Neural progenitor cell (in vitro differentiated cells): Measurements from ENCODE around the gene GCA.

ENCODE experiments used
- EZH2 ChIP-seq: fragments of 200-600 bp; sonication (generic); IDR thresholded peaks from 2 replicates; pipeline ENCODE4 v1.6.1; 2017; ENCODE audit warnings: antibody characterized with exemption, mild to moderate bottlenecking, moderate library complexity
- EZH2phosphoT487 ChIP-seq: fragments of 200-600 bp; sonication (generic); IDR thresholded peaks from 2 replicates; pipeline ENCODE4 v1.6.1; 2017; ENCODE audit warnings: antibody characterized with exemption
- TF ChIP-seq, protein P1 (sequence below): fragments of 200-600 bp; sonication (generic); IDR thresholded peaks from 2 replicates; pipeline ENCODE4 v1.5.1; 2017; ENCODE audit warnings: antibody characterized with exemption, mild to moderate bottlenecking

DNA sequence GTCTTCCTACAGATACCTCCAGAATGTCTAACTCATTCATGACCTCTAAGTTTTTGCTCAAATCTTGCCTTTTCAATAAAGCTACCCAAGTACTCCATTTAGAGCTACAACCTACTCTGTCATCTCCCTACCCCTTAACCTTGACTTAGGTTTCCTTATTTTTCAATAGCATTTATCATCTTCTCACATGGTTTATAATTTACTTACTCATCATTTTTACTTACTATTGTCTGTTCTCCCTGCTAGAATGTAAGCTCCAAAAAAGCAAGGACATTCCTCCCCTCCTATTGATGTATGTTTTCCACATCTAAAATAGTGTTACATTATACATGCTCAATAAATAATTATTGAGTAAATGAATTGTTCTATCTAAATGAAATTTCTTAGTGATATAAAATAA is 3.1 kb upstream of the GCA start:
- TF ChIP-seq, protein P1, sequence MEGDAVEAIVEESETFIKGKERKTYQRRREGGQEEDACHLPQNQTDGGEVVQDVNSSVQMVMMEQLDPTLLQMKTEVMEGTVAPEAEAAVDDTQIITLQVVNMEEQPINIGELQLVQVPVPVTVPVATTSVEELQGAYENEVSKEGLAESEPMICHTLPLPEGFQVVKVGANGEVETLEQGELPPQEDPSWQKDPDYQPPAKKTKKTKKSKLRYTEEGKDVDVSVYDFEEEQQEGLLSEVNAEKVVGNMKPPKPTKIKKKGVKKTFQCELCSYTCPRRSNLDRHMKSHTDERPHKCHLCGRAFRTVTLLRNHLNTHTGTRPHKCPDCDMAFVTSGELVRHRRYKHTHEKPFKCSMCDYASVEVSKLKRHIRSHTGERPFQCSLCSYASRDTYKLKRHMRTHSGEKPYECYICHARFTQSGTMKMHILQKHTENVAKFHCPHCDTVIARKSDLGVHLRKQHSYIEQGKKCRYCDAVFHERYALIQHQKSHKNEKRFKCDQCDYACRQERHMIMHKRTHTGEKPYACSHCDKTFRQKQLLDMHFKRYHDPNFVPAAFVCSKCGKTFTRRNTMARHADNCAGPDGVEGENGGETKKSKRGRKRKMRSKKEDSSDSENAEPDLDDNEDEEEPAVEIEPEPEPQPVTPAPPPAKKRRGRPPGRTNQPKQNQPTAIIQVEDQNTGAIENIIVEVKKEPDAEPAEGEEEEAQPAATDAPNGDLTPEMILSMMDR = no peak
- TF ChIP-seq EZH2 (no peak), EZH2phosphoT487 (no peak)
